HepG2 (cell line): ENCODE measurements around the gene PHF10. TPM values are rescaled to one million over a fixed set of nuclear protein-coding genes. Genes with fewer than 3 reads are reported as not detected.

Experiments
- AKNA ChIP-seq: sonication (generic); formaldehyde crosslinking; IDR thresholded peaks from 2 replicates; pipeline ENCODE4 v1.4.0; 2020; ENCODE audit warnings: missing genetic modification reagents, borderline replicate concordance
- ARNT ChIP-seq: fragments of 450-650 bp; IDR thresholded peaks from 2 replicates; pipeline ENCODE4 v1.6.1; 2017
- FOXO4 ChIP-seq: sonication (generic); formaldehyde crosslinking; conservative IDR thresholded peaks from 2 replicates; pipeline ENCODE4 v1.8.1; 2023; ENCODE audit warnings: missing genetic modification reagents
- HMGXB4 ChIP-seq, 2 experiments: sonication (generic) in 1 of 2; formaldehyde crosslinking in 1 of 2; IDR thresholded peaks; 2 replicates each; pipeline versions ENCODE4 v1.4.0 to v1.6.1; 2018 to 2020; ENCODE audit warnings: missing genetic modification reagents in 2 of 2, borderline replicate concordance in 1 of 2, low read depth in 1 of 2, mild to moderate bottlenecking in 1 of 2, missing biosample characterization in 1 of 2
- HNRNPLL ChIP-seq: fragments of 200-400 bp; formaldehyde crosslinking; IDR thresholded peaks from 2 replicates; pipeline ENCODE4 v1.6.1; 2017; ENCODE audit warnings: mild to moderate bottlenecking, low read depth, low read length; ENCODE audit not compliant: poor library complexity, severe bottlenecking
- HOMEZ ChIP-seq: IDR thresholded peaks from 2 replicates; pipeline ENCODE4 v1.6.1; 2016; ENCODE audit warnings: low read depth
- MAFG ChIP-seq: sonication (generic); formaldehyde crosslinking; IDR thresholded peaks from 2 replicates; pipeline ENCODE4 v1.5.1; 2020; ENCODE audit warnings: mild to moderate bottlenecking, missing genetic modification reagents
- NR1H2 ChIP-seq: sonication (generic); formaldehyde crosslinking; IDR thresholded peaks from 2 replicates; pipeline ENCODE4 v1.8.1; 2022; ENCODE audit warnings: low read depth, missing genetic modification reagents, borderline replicate concordance
- SNAPC2 ChIP-seq: sonication (generic); formaldehyde crosslinking; IDR thresholded peaks from 2 replicates; pipeline ENCODE4 v1.8.1; 2022; ENCODE audit warnings: mild to moderate bottlenecking, missing genetic modification reagents
- TARDBP ChIP-seq: sonication (generic); formaldehyde crosslinking; IDR thresholded peaks from 2 replicates; pipeline ENCODE4 v1.8.0; 2022; ENCODE audit warnings: mild to moderate bottlenecking, missing genetic modification reagents
- ZBTB20 ChIP-seq: sonication (generic); formaldehyde crosslinking; IDR thresholded peaks from 2 replicates; pipeline ENCODE4 v1.8.1; 2023; ENCODE audit warnings: missing genetic modification reagents, low read depth, mild to moderate bottlenecking, borderline replicate concordance
- ZNF281 ChIP-seq: sonication (generic); formaldehyde crosslinking; IDR thresholded peaks from 2 replicates; pipeline ENCODE4 v1.4.0; 2020; ENCODE audit warnings: missing genetic modification reagents, borderline replicate concordance
- ZNF564 ChIP-seq: sonication (generic); formaldehyde crosslinking; IDR thresholded peaks from 2 replicates; pipeline ENCODE4 v1.8.1; 2023; ENCODE audit warnings: mild to moderate bottlenecking, missing genetic modification reagents
- ZNF766 ChIP-seq: sonication (generic); formaldehyde crosslinking; IDR thresholded peaks from 2 replicates; pipeline ENCODE4 v1.5.0; 2020; ENCODE audit warnings: missing genetic modification reagents, borderline replicate concordance
- ZNF772 ChIP-seq: sonication (generic); formaldehyde crosslinking; IDR thresholded peaks from 2 replicates; pipeline ENCODE4 v1.5.0; 2020; ENCODE audit warnings: mild to moderate bottlenecking, missing genetic modification reagents
- polyA plus RNA-seq, 8 experiments: library from polyadenylated mRNA; depleted of rRNA in 3 of 8; stranded (reverse) in 7 of 8; unstranded in 1 of 8; fragments of >200 nt; fragmentation: Illumina TruSeq in 4 of 8; extraction: Trizol in 4 of 8; gene quantifications; 2 replicates each; pipeline versions ENCODE4 v1.2.1 to v1.2.3, GENCODE V29; 2011 to 2016; ENCODE audit warnings: low read depth in 4 of 8, missing spikeins in 1 of 8, mixed read lengths in 1 of 8; ENCODE audit not compliant: insufficient read depth in 1 of 8
- total RNA-seq, 5 experiments: library from RNA; depleted of rRNA; stranded (reverse); fragments of >200 nt; fragmentation: Illumina TruSeq; extraction: Trizol; gene quantifications; 2 replicates each; pipeline ENCODE4 v1.2.3, GENCODE V29; 2016; ENCODE audit warnings: low read depth in 1 of 5

Gene PHF10
- total and polyA plus RNA-seq, 2 of the 13 experiments (the other 11 are each of a cell fraction or from before 2014, with no cell fraction given) = 42.1 to 84.1 TPM

- no peak for TF ChIP-seq AKNA (CRISPR knock-in tag)
- no peak for TF ChIP-seq NR1H2 (CRISPR knock-in tag)
- 0 out of 2 replicates have a peak, but pooled peaks have one; percentile 40 for TF ChIP-seq ZBTB20
- no peak for TF ChIP-seq ZNF772 (CRISPR knock-in tag)
- no peak for TF ChIP-seq ZNF281 (CRISPR knock-in tag)
- TF ChIP-seq HOMEZ = no peak
- no peak for TF ChIP-seq TARDBP (CRISPR knock-in tag)
- no peak for TF ChIP-seq ARNT
- no peak for TF ChIP-seq MAFG (CRISPR knock-in tag)
- no peak for TF ChIP-seq FOXO4
- no peak for TF ChIP-seq ZNF564
- TF ChIP-seq SNAPC2 = no peak
- peak; percentile 72 for TF ChIP-seq HNRNPLL
- TF ChIP-seq HMGXB4 (CRISPR knock-in tag; IDR thresholded peaks at IDR 0.05; ENCODE audit: borderline replicate concordance in 1 of 2, low read depth in 1 of 2) = no peak; a peak in 1 of 4 replicates
- TF ChIP-seq ZNF766 = no peak
These were observed 1.7 kb downstream of the PHF10 start (continued) for GRCh38 chr6:169722362-169723199.
